HL-60 (cell line): ENCODE data around the gene AQP7.
"Not testable (repeated sequence)": the region's sequence is repeated elsewhere in the genome, so short reads cannot be mapped to it uniquely, and the experiment has no call there.

Experiments
- DNase-seq, 2 experiments: peaks; one replicate each; pipeline ENCODE4 v3.0.0-alpha.2; 2010 to 2020; ENCODE audit warnings: low read depth in 1 of 2, low spot score in 1 of 2
- H3K27ac ChIP-seq: fragments of 250-450 bp; sonication (Bioruptor Pico); replicated peaks from 2 replicates; pipeline ENCODE4 v1.5.1; 2020; ENCODE audit warnings: mild to moderate bottlenecking, moderate library complexity
- H3K27me3 ChIP-seq: fragments of 250-450 bp; sonication (Bioruptor Pico); 2 replicates; pipeline ENCODE4 v1.5.1; 2021; ENCODE audit warnings: mild to moderate bottlenecking, moderate library complexity; ENCODE audit not compliant: insufficient read depth, poor library complexity, severe bottlenecking
- H3K4me3 ChIP-seq: replicated peaks from 2 replicates; pipeline ENCODE4 v1.5.1; 2011; ENCODE audit warnings: mild to moderate bottlenecking, control low read depth, low read length; ENCODE audit not compliant: insufficient read depth
- GABPA ChIP-seq: IDR thresholded peaks from 2 replicates; pipeline ENCODE4 v1.6.1; 2012; ENCODE audit warnings: low read depth
- POLR2AphosphoS5 ChIP-seq: IDR thresholded peaks from 2 replicates; pipeline ENCODE4 v1.6.1; 2012; ENCODE audit warnings: low read depth
- SPI1 ChIP-seq: IDR thresholded peaks from 2 replicates; pipeline ENCODE4 v1.6.1; 2012; ENCODE audit warnings: low read depth, mild to moderate bottlenecking, borderline replicate concordance
- TF ChIP-seq, protein P1 (sequence below): IDR thresholded peaks from one replicate; pipeline ENCODE4 v1.5.1; 2011; ENCODE audit warnings: low read length, control low read depth, inconsistent platforms; ENCODE audit not compliant: insufficient read depth
- TF ChIP-seq, protein P2 (sequence below): IDR thresholded peaks from 2 replicates; pipeline ENCODE4 v1.6.1; 2012; ENCODE audit warnings: low read depth; ENCODE audit not compliant: insufficient replicate concordance

The AQP7 gene

DNA sequence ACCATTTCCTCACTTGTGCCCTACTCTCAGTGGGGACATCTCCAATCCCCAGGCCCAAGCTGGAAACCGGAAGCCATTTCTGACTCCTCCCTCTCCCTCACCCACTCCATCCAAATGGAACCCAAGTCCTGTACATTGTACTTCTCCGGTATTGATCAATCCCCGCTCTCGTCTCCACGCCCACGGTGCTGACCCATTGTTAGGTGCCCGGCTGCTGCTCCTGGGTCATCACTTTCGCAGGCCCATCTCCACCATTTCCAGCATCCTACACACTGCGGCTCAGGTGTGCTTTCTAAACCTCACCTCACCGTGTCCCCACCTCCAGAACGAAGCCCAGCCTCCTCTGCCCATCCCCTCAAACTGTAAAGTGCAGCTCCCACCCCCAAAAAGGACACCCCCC lies 19.0 kb downstream of the AQP7 start:
- not testable (repeated sequence) for DNase-seq, H3K27me3 ChIP-seq, H3K27ac ChIP-seq, H3K4me3 ChIP-seq

DNA sequence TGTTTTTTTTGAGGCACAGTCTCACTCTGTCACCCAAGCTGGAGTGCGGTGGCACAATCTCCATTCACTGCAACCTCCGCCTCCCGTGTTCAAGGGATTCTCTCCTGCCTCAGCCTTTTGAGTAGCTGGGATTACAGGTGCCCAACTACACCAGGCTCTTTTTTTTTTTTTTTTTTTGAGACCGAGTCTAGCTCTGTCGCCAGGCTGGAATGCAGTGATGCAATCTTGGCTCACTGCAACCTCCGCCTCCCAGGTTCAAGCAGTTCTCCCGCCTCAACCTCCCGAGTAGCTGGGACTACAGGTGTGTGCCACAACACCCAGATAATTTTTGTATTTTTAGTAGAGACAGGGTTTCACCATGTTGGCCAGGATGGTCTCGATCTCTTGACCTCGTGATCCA lies 20.0 kb downstream of the AQP7 start:
- DNase-seq, H3K27ac ChIP-seq, H3K27me3 ChIP-seq, H3K4me3 ChIP-seq: not testable (repeated sequence)

DNA sequence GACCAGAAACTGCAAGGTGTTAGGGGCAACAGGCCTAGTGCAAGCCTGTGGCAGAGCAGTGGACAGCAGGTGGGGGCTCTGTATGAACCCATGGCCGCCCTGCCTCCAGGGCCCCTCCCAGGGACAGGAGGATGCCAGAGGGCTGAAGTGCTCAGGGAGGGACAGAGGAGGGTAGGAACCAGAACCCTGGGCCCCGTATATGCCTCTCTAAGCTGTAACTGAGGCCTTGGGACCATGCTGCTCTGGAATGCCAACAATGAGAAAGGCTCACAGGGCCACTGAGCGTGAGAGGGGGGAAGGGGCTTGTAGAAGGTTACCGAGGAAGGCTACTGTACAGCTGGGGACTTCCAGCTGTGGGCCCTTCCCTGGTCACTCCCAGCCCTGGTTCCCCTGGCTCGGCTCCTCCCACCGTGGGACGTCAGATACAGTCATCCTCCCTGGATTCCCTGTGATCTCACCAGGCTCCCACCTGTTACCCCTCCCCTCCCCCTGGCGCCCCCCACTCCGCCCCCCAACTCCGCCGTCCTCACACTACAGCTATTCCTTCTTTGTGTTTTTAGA lies 21.1 kb downstream of the AQP7 start:
- no peak for DNase-seq
- TF ChIP-seq GABPA, result no peak
- no peak for TF ChIP-seq POLR2AphosphoS5
- Histone ChIP-seq H3K4me3 (no peak overlapping the region), H3K27ac (no peak overlapping the region), H3K27me3 (no peaks in the 10 kb centered on the region)

DNA sequence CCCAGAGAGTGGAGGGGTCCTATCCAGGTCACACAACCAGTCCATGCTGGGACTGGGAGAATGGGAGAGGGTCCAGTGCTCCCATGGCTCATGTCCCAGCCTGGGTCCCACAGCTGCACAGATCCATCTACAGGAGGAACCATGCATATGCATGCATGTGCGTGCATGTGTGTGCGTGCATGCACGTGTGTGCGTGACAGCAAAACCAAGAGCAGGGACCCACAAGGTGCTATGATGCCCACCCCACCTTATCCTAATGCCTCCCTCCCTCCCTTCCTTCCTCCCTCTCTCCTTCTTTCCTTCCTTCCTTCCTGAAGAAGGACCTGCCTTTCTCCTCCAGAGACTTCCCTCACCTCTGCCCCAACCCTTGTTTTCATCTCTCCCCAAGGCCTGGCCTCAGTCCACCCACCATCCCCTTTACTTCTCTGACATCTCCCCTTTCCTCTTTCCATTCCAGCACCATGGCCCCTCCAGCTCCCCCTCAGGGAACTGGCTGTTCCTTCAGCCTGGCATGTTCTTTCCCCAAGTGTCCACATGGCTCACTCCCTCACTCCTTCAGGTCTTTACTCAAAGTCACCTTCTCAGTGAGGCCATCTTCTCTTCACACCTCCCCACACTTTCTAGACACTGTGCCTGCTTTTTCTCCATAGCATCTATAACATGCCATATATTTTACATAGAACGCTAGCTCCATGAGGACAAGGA lies 21.8 kb downstream of the AQP7 start:
- H3K27ac ChIP-seq, result no peak overlapping the region
- H3K27me3 ChIP-seq, result no peaks in the 10 kb centered on the region
- TF ChIP-seq, protein P1, sequence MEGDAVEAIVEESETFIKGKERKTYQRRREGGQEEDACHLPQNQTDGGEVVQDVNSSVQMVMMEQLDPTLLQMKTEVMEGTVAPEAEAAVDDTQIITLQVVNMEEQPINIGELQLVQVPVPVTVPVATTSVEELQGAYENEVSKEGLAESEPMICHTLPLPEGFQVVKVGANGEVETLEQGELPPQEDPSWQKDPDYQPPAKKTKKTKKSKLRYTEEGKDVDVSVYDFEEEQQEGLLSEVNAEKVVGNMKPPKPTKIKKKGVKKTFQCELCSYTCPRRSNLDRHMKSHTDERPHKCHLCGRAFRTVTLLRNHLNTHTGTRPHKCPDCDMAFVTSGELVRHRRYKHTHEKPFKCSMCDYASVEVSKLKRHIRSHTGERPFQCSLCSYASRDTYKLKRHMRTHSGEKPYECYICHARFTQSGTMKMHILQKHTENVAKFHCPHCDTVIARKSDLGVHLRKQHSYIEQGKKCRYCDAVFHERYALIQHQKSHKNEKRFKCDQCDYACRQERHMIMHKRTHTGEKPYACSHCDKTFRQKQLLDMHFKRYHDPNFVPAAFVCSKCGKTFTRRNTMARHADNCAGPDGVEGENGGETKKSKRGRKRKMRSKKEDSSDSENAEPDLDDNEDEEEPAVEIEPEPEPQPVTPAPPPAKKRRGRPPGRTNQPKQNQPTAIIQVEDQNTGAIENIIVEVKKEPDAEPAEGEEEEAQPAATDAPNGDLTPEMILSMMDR, result no peak
- TF ChIP-seq POLR2AphosphoS5, result no peak
- no peak for DNase-seq
- no peak overlapping the region for H3K4me3 ChIP-seq

DNA sequence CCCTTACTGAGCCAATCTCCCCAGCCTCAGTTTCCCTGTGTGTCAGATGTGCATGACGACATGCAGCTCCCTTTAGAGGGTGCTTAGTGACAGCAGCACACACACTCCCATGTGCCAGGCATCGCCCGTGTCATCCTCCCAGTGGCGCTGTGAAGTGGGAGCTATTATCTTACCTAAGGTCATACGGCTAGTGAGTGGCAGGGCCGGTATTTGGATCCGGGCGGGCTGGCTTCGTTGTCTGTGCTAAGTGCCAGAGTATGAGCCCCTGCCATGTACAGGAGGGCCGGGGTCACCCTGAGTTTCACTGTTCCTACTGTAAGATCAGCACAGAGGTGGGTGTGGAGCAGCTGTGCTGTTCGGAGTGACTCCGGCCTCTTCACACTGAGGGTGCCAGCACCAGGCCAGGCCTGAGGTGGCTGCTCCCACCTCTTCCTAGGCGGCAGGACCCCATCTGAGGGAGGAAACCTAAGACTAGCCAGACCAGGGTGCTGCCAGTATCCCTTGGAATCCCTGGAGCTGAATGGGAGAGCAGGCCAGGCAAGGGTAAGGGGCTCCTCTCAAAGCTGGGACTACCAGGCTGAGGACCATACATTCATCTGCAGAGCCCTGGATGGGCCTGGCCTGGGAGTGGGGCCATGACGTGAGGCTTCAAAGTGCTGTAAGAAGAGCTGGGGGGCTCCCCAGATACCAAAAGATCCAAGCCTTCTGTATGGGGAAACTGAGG lies 22.5 kb downstream of the AQP7 start:
- H3K4me3 ChIP-seq, result no peak overlapping the region
- H3K27ac ChIP-seq, result no peak overlapping the region
- no peak for DNase-seq
- no peaks in the 10 kb centered on the region for H3K27me3 ChIP-seq
- TF ChIP-seq, protein P1, result no peak
- no peak for TF ChIP-seq SPI1
- TF ChIP-seq, protein P2, sequence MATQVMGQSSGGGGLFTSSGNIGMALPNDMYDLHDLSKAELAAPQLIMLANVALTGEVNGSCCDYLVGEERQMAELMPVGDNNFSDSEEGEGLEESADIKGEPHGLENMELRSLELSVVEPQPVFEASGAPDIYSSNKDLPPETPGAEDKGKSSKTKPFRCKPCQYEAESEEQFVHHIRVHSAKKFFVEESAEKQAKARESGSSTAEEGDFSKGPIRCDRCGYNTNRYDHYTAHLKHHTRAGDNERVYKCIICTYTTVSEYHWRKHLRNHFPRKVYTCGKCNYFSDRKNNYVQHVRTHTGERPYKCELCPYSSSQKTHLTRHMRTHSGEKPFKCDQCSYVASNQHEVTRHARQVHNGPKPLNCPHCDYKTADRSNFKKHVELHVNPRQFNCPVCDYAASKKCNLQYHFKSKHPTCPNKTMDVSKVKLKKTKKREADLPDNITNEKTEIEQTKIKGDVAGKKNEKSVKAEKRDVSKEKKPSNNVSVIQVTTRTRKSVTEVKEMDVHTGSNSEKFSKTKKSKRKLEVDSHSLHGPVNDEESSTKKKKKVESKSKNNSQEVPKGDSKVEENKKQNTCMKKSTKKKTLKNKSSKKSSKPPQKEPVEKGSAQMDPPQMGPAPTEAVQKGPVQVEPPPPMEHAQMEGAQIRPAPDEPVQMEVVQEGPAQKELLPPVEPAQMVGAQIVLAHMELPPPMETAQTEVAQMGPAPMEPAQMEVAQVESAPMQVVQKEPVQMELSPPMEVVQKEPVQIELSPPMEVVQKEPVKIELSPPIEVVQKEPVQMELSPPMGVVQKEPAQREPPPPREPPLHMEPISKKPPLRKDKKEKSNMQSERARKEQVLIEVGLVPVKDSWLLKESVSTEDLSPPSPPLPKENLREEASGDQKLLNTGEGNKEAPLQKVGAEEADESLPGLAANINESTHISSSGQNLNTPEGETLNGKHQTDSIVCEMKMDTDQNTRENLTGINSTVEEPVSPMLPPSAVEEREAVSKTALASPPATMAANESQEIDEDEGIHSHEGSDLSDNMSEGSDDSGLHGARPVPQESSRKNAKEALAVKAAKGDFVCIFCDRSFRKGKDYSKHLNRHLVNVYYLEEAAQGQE, result no peak
- TF ChIP-seq GABPA, result no peak
- TF ChIP-seq POLR2AphosphoS5, result no peak

DNA sequence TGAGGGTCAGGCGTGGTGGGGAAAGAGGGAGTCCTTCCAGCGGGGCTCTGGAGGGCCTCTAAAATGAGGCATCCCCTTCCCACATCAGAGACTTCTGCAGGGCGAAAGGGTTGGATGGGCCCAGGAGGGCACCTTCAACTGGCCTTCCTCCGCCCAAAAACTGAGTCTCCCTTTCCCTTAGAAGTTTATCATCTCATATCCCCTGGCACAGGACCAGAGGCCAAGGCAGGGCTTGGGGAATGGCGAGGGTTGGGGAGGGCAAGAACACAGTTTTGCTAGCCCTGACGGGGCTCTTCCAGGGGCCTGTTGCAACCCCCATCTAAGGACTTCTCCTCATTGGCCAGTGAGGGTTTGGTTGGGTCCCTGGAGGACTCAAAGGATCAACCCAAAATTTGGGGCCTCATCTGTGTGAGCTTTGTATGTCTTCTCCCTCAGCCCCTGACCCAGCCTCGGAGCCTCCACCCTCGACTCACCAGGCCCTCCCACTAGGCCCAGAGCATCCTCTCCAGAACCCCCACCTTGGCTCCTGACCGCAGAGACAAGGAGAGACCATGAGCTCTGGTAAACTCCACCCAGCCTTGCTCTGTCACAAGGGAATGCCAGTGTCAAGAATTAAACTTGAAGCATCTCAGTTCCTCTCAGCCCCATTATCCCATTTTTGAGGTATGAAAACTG lies 24.1 kb downstream of the AQP7 start:
- no peak for DNase-seq
- no peaks in the 10 kb centered on the region for H3K27me3 ChIP-seq
- TF ChIP-seq, protein P2, result no peak
- TF ChIP-seq POLR2AphosphoS5 (no peak), GABPA (no peak), SPI1 (no peak)
- TF ChIP-seq, protein P1, result no peak
- no peak overlapping the region for H3K27ac ChIP-seq
- no peak overlapping the region for H3K4me3 ChIP-seq
